Measurements from ENCODE around the gene ALKBH6. TPM values are rescaled to one million over a fixed set of nuclear protein-coding genes. Genes with fewer than 3 reads are reported as not detected.
A peak's percentile ranks its signal among the peaks of the same experiment; 100 is the strongest.

The ALKBH6 gene
- polyA plus RNA-seq, 3 donors from 2014 or later, result 27.2 to 34.6 (median 30.0) TPM

GRCh38 chr19:36023432-36023831 is 9.4 kb upstream of the ALKBH6 start:
- no peaks in the 10 kb centered on the region for H3K27me3 Mint-ChIP-seq (ENCODE audit: low read depth in 3 of 3)
- peak overlapping the region in 1 of 6 donors; percentile 53 for H3K27ac Mint-ChIP-seq
- H3K36me3 Mint-ChIP-seq, result peaks cover 3 to 11% (median 8%) of the 10 kb centered on the region in 3 donors
- no peaks in the 10 kb centered on the region for H3K4me1 Mint-ChIP-seq
- no peaks in the 10 kb centered on the region for H3K9me3 Mint-ChIP-seq
- DNase-seq, result no peak
- H3K4me3 Mint-ChIP-seq, result no peak overlapping the region

DNA sequence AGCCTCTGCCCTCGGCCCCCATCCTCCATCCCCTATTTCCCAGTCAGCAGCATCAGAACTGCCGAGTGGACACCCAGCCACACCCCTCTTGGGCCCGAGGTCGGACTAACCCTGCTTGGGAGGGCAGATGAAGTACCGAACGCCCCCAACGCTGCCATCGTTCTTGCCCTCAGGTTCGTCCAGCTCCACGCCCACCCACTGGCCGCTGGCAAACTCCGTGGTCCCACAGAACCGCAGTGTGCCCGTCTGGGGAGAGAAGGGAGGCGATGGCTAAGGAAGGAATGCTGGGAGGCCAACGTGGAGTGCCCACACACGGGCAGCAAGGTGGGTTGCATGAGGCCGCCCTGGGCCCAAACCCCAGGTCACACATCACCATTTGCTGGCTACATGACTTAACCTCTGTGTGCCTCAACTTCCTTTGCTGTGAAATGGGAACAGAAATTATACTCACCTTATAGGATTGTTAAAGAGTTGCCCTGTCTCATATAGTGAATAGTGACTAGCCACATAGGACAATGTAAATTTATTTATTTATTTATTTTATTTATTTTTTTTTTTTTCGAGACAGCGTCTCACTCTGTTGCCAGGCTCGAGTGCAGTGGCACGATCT is 5.2 kb upstream of the ALKBH6 start:
- DNase-seq, result no peak
- peaks cover 0 to 4% (median 0%) of the 10 kb centered on the region in 3 donors for H3K27me3 Mint-ChIP-seq (ENCODE audit: low read depth in 3 of 3)
- H3K27ac Mint-ChIP-seq, result no peak overlapping the region
- no peak overlapping the region for H3K4me3 Mint-ChIP-seq
- H3K9me3 Mint-ChIP-seq, result no peaks in the 10 kb centered on the region
- H3K36me3 Mint-ChIP-seq, result peaks cover 3 to 5% (median 4%) of the 10 kb centered on the region in 3 donors
- peaks cover 13 to 18% of the 10 kb centered on the region in 2 donors for H3K4me1 Mint-ChIP-seq

DNA sequence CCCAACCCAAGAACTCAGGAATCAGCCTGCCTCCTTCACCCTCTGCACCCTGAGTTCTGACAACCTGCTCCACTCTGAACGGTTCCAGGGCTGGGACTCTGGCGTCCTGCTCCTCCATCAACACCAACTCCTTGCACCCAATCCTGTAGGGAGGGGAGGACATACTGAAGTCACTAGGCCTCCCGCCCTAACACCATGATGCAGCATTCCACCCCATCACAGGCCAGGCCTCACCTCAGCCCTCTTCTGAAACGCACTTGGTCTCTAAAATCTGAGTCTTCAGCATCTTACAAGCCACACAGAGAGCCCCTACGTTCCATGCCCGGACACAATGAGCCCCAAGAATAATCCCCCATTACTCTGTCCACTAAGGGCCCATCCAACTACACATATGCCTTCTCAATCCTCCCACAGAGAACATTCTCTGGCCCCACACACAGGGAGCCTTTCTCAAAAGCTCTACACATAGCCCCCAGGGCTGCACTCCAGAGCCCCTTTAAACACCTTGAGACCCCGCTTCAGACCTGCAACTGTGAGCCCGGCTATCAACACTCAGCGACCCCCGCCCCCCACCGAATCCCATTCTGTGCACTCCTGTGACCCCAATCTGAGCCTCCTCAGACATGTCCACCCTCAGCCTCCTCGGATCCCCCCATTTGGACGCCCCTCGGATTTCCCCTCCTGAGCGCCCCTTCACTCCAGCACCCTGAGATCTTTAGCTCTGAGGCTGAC is 567 bp downstream of the ALKBH6 start:
- H3K4me3 Mint-ChIP-seq, result peak overlapping the region; percentile 90 to 98 (median 96)
- peaks cover 6 to 8% (median 7%) of the 10 kb centered on the region in 3 donors for H3K27me3 Mint-ChIP-seq (ENCODE audit: low read depth in 3 of 3)
- peak overlapping the region; percentile 91 to 99 (median 95) for H3K27ac Mint-ChIP-seq
- H3K4me1 Mint-ChIP-seq, result peaks cover 46 to 51% of the 10 kb centered on the region in 2 donors
- no peaks in the 10 kb centered on the region for H3K9me3 Mint-ChIP-seq
- DNase-seq, result no peak
- no peaks in the 10 kb centered on the region for H3K36me3 Mint-ChIP-seq

GRCh38 chr19:36010402-36010801 is 3.6 kb downstream of the ALKBH6 start:
- Mint-ChIP-seq H3K27me3 (ENCODE audit: low read depth in 3 of 3) (peaks cover 5 to 8% (median 6%) of the 10 kb centered on the region in 3 donors), H3K36me3 (no peaks in the 10 kb centered on the region), H3K27ac (no peak overlapping the region), H3K9me3 (no peaks in the 10 kb centered on the region), H3K4me3 (no peak overlapping the region), H3K4me1 (peaks cover 44 to 46% of the 10 kb centered on the region in 2 donors)
- no peak for DNase-seq

- Mint-ChIP-seq H3K4me1 (peaks cover 40 to 42% of the 10 kb centered on the region in 2 donors), H3K4me3 (peak overlapping the region; percentile 39 to 69 (median 63)), H3K27me3 (ENCODE audit: low read depth in 3 of 3) (peaks cover 5 to 8% (median 6%) of the 10 kb centered on the region in 3 donors), H3K27ac (peak overlapping the region in 2 of 6 donors; percentile 40 to 44), H3K9me3 (no peaks in the 10 kb centered on the region), H3K36me3 (no peaks in the 10 kb centered on the region)
- no peak for DNase-seq
Observed at GRCh38 chr19:36009633-36010379, 4.2 kb downstream of the ALKBH6 start.

DNA sequence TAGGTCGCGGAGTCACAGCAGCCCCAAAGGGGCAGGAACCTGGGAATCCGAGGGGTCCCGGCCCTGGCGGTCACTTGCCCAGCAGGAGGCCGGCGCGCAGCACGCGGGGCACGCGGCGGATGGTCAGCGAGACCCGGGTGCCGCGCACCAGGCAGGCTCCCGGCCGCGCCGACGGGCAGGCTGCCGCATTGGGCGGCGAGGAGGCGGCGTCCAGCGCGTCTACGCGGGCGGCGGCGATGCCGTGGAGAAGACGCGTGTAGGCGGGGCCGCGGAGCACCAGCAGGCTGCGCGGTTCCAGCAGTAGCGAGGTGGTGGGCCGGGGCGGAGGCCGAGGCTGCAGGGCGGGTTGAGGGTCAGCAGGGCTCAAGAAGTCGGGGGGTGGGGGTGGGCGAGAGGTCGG is 4.8 kb downstream of the ALKBH6 start:
- peaks cover 34 to 36% of the 10 kb centered on the region in 2 donors for H3K4me1 Mint-ChIP-seq
- no peaks in the 10 kb centered on the region for H3K36me3 Mint-ChIP-seq
- no peaks in the 10 kb centered on the region for H3K9me3 Mint-ChIP-seq
- H3K27me3 Mint-ChIP-seq (ENCODE audit: low read depth in 3 of 3), result peaks cover 4 to 8% (median 6%) of the 10 kb centered on the region in 3 donors
- H3K27ac Mint-ChIP-seq, result peak overlapping the region in 1 of 6 donors; percentile 44
- peak in 2 of 3 donors; percentile 26 to 38 for DNase-seq
- H3K4me3 Mint-ChIP-seq, result peak overlapping the region; percentile 39 to 69 (median 63)

GRCh38 chr19:36008336-36008978 is 5.6 kb downstream of the ALKBH6 start, which contains the start of gene SYNE4:
Gene SYNE4 (minus strand): TSS chr19:36008813. CDS start chr19:36008681, 132 bp downstream.
- no peak for DNase-seq
- Mint-ChIP-seq H3K27me3 (ENCODE audit: low read depth in 3 of 3) (peaks cover 0 to 5% (median 4%) of the 10 kb centered on the region in 3 donors), H3K36me3 (no peaks in the 10 kb centered on the region), H3K4me1 (peaks cover 26 to 28% of the 10 kb centered on the region in 2 donors), H3K27ac (peak within 1 kb of the TSS in 3 of 6 donors; percentile 40 to 44 (median 42)), H3K9me3 (no peaks in the 10 kb centered on the region), H3K4me3 (peak within 1 kb of the TSS; percentile 48 to 69 (median 63))

DNA sequence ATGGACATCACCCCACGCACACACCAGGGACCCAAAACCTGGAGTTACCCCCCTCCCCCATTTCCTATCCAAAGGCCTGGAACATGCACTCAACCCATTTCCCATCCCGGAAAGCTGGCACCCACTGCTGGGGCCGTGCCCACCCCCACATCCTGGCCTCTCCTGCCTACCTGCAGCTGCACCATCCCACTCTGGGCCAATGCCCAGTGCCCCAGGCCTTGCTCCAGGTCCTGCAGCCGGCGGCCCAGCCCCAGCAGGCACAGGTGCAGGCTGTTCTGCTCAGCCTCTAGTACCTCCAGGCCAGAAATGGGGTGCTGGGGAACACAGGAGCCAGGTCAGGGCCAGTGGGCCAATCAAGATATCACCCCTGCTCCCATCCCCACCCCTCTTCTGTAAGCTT is 7.1 kb downstream of the ALKBH6 start:
- Mint-ChIP-seq H3K4me3 (no peak overlapping the region), H3K9me3 (no peaks in the 10 kb centered on the region), H3K4me1 (peaks cover 11 to 20% of the 10 kb centered on the region in 2 donors), H3K27me3 (ENCODE audit: low read depth in 3 of 3) (peaks cover 0 to 4% (median 4%) of the 10 kb centered on the region in 3 donors), H3K27ac (no peak overlapping the region), H3K36me3 (no peaks in the 10 kb centered on the region)
- DNase-seq, result no peak

DNA sequence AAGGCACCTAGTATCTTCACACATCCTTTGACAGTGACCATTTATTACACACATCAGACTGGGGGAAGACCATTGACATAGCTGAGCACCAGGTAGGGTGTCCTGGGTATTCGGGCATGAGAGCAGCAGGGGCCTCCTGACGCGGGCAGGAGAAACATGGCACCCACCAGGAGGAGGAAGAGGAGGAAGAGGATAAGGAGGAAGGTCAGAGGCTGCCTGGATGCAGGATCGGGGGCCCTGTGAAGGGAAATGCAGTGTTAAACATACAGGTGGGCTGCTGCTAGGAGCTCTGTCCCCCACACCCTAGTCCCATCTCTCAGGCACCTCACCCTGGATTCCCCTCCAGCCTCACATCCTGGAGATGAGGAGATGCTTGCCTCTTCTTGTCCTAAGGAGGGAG is 10.7 kb downstream of the ALKBH6 start:
- Mint-ChIP-seq H3K9me3 (no peaks in the 10 kb centered on the region), H3K4me3 (no peak overlapping the region), H3K27me3 (ENCODE audit: low read depth in 3 of 3) (peaks cover 0 to 1% (median 0%) of the 10 kb centered on the region in 3 donors), H3K27ac (peak overlapping the region in 1 of 6 donors; percentile 55), H3K36me3 (peaks cover 0 to 4% (median 0%) of the 10 kb centered on the region in 3 donors), H3K4me1 (peaks cover 6 to 7% of the 10 kb centered on the region in 2 donors)
- DNase-seq, result no peak

GRCh38 chr19:36001605-36002004 is 12.4 kb downstream of the ALKBH6 start:
- Mint-ChIP-seq H3K4me1 (peaks cover 17 to 19% of the 10 kb centered on the region in 2 donors), H3K27me3 (ENCODE audit: low read depth in 3 of 3) (peaks cover 0 to 1% (median 0%) of the 10 kb centered on the region in 3 donors), H3K4me3 (no peak overlapping the region), H3K27ac (peak overlapping the region in 1 of 6 donors; percentile 64), H3K9me3 (no peaks in the 10 kb centered on the region), H3K36me3 (peaks cover 0 to 5% (median 4%) of the 10 kb centered on the region in 3 donors)
- no peak for DNase-seq

DNA sequence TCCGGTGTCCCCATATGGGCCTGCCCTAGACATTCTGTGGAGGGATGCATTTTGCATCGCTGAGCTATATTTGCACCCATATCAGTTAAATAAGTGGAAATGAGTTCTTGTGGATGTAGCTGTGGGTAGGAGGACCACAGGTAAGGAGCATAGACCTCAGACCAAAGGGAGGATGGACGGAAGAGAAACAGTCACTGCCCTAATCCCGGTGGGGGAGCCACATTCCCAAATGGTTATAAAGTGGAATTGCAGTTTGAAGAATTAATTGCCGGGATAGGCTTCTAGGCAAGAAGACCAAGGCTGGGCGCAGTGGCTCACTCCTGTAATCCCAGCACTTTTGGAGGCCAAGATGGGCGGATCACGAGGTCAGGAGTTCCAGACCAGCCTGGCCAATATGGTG is 17.2 kb downstream of the ALKBH6 start:
- DNase-seq, result no peak
- peaks cover 31 to 41% of the 10 kb centered on the region in 2 donors for H3K4me1 Mint-ChIP-seq
- H3K36me3 Mint-ChIP-seq, result peaks cover 0 to 5% (median 4%) of the 10 kb centered on the region in 3 donors
- H3K9me3 Mint-ChIP-seq, result no peaks in the 10 kb centered on the region
- H3K4me3 Mint-ChIP-seq, result peak overlapping the region; percentile 83 to 91 (median 89)
- H3K27ac Mint-ChIP-seq, result peak overlapping the region in 5 of 6 donors; percentile 12 to 88 (median 66)
- H3K27me3 Mint-ChIP-seq (ENCODE audit: low read depth in 3 of 3), result peaks cover 4% of the 10 kb centered on the region in 3 donors

GRCh38 chr19:35995048-35995993 is 18.7 kb downstream of the ALKBH6 start, which contains the start of gene SDHAF1:
Gene SDHAF1 (plus strand): TSS chr19:35995188. CDS start chr19:35995275, 87 bp downstream.
- Mint-ChIP-seq H3K27ac (peak within 1 kb of the TSS; percentile 91 to 98 (median 95)), H3K9me3 (no peaks in the 10 kb centered on the region), H3K36me3 (peaks cover 0 to 5% (median 0%) of the 10 kb centered on the region in 3 donors), H3K4me1 (peaks cover 29 to 41% of the 10 kb centered on the region in 2 donors), H3K4me3 (peak within 1 kb of the TSS; percentile 91 to 96 (median 94)), H3K27me3 (ENCODE audit: low read depth in 3 of 3) (peaks cover 4% of the 10 kb centered on the region in 3 donors)
- peak; percentile 95 to 96 (median 95) for DNase-seq

Data from immature natural killer cell (primary cell).